Measurements from ENCODE around the gene GTPBP1.

Gene GTPBP1

DNA sequence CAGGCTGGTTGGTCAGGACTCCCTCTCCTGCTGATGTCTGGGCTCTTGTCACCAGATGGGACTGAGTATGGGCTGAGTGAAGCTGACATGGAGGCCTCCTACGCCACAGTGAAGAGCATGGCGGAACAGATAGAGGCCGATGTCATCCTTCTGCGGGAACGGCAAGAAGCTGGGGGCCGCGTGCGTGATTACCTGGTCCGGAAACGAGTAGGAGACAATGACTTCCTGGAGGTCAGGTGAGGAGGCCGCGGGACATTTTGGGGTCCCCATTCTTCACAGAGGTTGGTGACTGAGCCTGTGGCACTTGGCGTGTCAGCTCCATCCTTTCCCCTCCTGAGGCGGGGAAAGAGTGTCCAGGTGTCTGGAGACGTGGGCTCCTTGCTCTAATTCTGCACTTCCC is 10.1 kb downstream of the GTPBP1 start:
- no peak overlapping the region for H3K4me3 ChIP-seq (replicated peaks; ENCODE audit: low read depth, low read length)
- DNase-seq (ENCODE audit: extremely low read depth, low read depth): no peak
- TF ChIP-seq, protein P1, sequence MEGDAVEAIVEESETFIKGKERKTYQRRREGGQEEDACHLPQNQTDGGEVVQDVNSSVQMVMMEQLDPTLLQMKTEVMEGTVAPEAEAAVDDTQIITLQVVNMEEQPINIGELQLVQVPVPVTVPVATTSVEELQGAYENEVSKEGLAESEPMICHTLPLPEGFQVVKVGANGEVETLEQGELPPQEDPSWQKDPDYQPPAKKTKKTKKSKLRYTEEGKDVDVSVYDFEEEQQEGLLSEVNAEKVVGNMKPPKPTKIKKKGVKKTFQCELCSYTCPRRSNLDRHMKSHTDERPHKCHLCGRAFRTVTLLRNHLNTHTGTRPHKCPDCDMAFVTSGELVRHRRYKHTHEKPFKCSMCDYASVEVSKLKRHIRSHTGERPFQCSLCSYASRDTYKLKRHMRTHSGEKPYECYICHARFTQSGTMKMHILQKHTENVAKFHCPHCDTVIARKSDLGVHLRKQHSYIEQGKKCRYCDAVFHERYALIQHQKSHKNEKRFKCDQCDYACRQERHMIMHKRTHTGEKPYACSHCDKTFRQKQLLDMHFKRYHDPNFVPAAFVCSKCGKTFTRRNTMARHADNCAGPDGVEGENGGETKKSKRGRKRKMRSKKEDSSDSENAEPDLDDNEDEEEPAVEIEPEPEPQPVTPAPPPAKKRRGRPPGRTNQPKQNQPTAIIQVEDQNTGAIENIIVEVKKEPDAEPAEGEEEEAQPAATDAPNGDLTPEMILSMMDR (IDR thresholded peaks at IDR 0.05; ENCODE audit: low read depth, low read length, missing control alignments): no peak

DNA sequence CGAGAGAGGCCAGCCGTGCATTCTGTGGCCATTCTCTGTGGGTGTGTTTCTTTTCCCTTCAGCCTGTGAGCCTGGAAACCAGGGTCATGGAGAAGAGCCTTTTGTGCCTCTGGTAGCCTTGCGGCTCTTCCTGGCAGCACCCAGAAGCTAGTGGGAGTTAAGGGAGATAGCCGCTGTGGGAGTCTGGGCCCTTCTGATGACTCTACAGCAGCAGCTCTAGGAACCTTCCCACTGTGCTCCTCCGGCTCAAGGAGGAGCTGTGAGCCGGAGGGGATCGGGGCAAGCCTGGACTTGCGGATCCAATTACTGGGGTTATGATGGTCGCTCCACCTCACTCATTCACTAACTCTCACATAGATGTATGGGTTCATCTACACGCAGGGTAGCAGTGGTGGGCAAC is 10.5 kb downstream of the GTPBP1 start:
- H3K4me3 ChIP-seq (replicated peaks; ENCODE audit: low read depth, low read length): no peak overlapping the region
- TF ChIP-seq, protein P1 (IDR thresholded peaks at IDR 0.05; ENCODE audit: low read depth, low read length, missing control alignments): no peak
- no peak for DNase-seq (ENCODE audit: extremely low read depth, low read depth)

DNA sequence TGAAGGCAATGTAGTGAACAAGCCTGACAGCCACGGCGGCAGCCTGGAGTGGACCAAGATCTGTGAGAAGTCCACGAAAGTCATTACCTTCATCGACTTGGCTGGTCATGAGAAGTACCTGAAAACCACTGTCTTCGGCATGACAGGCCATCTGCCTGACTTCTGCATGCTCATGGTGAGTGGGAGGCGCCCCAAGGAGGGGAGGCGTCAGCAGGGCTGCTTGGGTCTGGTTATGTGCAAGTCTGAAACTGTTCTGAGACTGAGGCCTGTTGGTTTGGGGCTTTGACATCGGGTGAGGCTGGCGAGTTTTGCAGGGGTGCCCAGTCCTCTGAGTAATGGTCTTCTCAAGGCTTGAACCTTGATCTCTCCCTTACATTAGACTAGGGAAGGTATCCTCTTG is 11.1 kb downstream of the GTPBP1 start:
- H3K4me3 ChIP-seq (replicated peaks; ENCODE audit: low read depth, low read length): no peak overlapping the region
- TF ChIP-seq, protein P1 (IDR thresholded peaks at IDR 0.05; ENCODE audit: low read depth, low read length, missing control alignments): no peak
- no peak for DNase-seq (ENCODE audit: extremely low read depth, low read depth)

DNA sequence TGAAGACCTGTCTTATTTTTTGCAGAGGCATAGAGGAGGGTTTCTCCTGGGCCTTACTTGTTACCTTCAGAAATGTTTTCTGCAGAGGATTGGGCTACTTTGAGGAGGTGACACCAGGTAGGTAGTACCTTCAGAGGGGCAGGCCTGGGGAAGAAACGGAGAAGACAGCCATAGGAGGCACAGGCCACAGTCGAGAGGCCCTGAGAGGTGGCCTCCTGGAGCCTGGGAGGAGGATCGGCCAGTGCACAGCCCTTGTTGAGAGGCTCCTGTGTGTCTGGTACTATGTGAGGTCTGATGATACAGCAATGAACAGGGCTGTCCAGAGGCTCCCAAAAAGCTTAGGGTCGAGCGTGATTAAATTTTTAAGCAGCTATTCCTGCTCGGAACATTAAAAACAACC is 11.5 kb downstream of the GTPBP1 start:
- DNase-seq (ENCODE audit: extremely low read depth, low read depth): no peak
- no peak overlapping the region for H3K4me3 ChIP-seq (replicated peaks; ENCODE audit: low read depth, low read length)
- TF ChIP-seq, protein P1 (IDR thresholded peaks at IDR 0.05; ENCODE audit: low read depth, low read length, missing control alignments): no peak

DNA sequence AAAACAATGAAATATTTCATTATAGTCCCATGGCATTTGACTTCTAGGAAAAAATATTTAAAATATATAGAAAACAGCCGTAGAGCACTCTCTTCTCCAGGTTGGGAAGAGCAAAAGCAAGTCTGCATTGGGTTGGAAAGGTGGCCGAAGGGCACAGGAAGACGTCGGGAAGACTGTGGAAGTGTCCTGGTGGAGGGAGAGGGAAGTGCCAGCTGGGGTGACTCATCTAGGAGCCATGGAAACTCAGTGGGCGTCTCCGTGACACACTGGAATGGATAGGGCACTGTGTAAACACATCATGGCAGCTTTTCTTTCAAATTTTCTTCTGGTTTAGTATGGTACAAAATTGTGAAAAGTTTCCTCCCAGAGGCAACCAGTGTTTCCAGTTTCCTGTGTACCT is 12.7 kb downstream of the GTPBP1 start:
- peak; percentile 75 for DNase-seq (ENCODE audit: extremely low read depth, low read depth)
- H3K4me3 ChIP-seq (replicated peaks; ENCODE audit: low read depth, low read length): no peak overlapping the region
- TF ChIP-seq, protein P1 (IDR thresholded peaks at IDR 0.05; ENCODE audit: low read depth, low read length, missing control alignments): peak; percentile 59

DNA sequence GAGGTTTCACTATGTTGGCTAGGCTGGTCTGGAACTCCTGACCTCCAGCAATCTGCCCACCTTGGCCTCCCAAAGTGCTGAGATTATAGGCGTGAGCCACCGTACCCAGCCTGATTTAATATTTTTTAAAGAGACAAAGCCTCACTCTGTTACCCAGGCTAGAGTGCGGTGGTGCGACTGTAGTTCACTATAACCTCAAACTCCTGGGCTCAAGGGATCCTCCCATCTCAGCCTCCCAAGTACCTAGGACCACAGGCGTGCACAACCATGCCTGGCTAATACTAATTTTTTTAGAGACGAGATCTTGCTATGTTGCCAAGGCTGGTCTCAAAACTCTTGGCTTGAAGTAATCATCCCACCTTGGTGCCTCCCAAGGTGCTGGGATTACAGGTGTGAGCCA is 13.5 kb downstream of the GTPBP1 start:
- no peak overlapping the region for H3K4me3 ChIP-seq (replicated peaks; ENCODE audit: low read depth, low read length)
- DNase-seq (ENCODE audit: extremely low read depth, low read depth): no peak
- TF ChIP-seq, protein P1 (IDR thresholded peaks at IDR 0.05; ENCODE audit: low read depth, low read length, missing control alignments): no peak

DNA sequence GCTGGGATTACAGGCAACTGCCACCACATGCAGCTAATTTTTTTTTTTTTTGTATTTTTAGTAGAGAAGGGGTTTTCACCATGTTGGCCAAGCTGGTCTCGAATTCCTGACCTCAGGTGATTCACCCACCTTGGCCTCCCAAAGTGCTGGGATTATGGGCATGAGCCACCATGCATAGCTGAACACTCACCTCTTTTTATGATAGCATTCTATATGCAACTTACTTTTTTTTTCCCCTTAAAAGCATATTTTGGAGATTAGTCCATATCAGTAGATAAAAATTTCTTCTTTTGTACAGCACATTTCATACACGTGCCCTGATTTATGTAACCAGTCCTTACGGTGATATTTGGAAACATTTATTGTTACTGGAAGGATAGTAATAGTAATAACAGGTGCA is 14.6 kb downstream of the GTPBP1 start:
- DNase-seq (ENCODE audit: extremely low read depth, low read depth): no peak
- TF ChIP-seq, protein P1 (IDR thresholded peaks at IDR 0.05; ENCODE audit: low read depth, low read length, missing control alignments): no peak
- no peak overlapping the region for H3K4me3 ChIP-seq (replicated peaks; ENCODE audit: low read depth, low read length)
